ENCODE measurements around the gene RNF208.
"Not testable (repeated sequence)": the region's sequence is repeated elsewhere in the genome, so short reads cannot be mapped to it uniquely, and the experiment has no call there.

RNF208 gene

GRCh38 chr9:137243626-137244485, 21.8 kb upstream of the RNF208 start:
- TF ChIP-seq CTCF (IDR thresholded peaks at IDR 0.05; ENCODE audit: low read depth, low read length) = no peak
- Histone ChIP-seq H3K4me1 (peaks cover 16% of the 10 kb centered on the region), H3K36me3 (peaks cover 24% of the 10 kb centered on the region), H3K9me3 (no peaks in the 10 kb centered on the region), H3K4me3 (ENCODE audit: low read depth, low read length) (no peak overlapping the region), H3K27me3 (no peaks in the 10 kb centered on the region)
- DNase-seq = no peak

GRCh38 chr9:137243266-137243625, 21.2 kb upstream of the RNF208 start:
- not testable (repeated sequence) for DNase-seq; H3K9me3 ChIP-seq; H3K27me3 ChIP-seq; H3K4me3 ChIP-seq (ENCODE audit: low read depth, low read length)
- H3K4me1 ChIP-seq = peaks cover 16% of the 10 kb centered on the region
- peaks cover 24% of the 10 kb centered on the region for H3K36me3 ChIP-seq

GRCh38 chr9:137242269-137243203, 20.5 kb upstream of the RNF208 start:
- DNase-seq = no peak
- no peak for TF ChIP-seq CTCF (IDR thresholded peaks at IDR 0.05; ENCODE audit: low read depth, low read length)
- H3K4me3 ChIP-seq (ENCODE audit: low read depth, low read length) = peak overlapping the region; percentile 83
- H3K36me3 ChIP-seq = peaks cover 24% of the 10 kb centered on the region
- H3K4me1 ChIP-seq = peaks cover 16% of the 10 kb centered on the region
- no peaks in the 10 kb centered on the region for H3K9me3 ChIP-seq
- H3K27me3 ChIP-seq = no peaks in the 10 kb centered on the region

GRCh38 chr9:137241490-137242268, 19.6 kb upstream of the RNF208 start:
- H3K36me3 ChIP-seq = peaks cover 24% of the 10 kb centered on the region
- TF ChIP-seq CTCF (IDR thresholded peaks at IDR 0.05; ENCODE audit: low read depth, low read length) = no peak
- no peak for DNase-seq

GRCh38 chr9:137240841-137241489, 18.9 kb upstream of the RNF208 start, which contains the start of gene TUBB4B:
Gene TUBB4B (plus strand): TSS chr9:137241287. CDS start chr9:137241361, 74 bp downstream.
- no peak for TF ChIP-seq CTCF (IDR thresholded peaks at IDR 0.05; ENCODE audit: low read depth, low read length)
- H3K4me1 ChIP-seq = peaks cover 20% of the 10 kb centered on the region
- H3K36me3 ChIP-seq = peaks cover 24% of the 10 kb centered on the region
- DNase-seq = peak; percentile 99
- peak within 1 kb of the TSS; percentile 83 for H3K4me3 ChIP-seq (ENCODE audit: low read depth, low read length)
- H3K9me3 ChIP-seq = no peaks in the 10 kb centered on the region
- no peaks in the 10 kb centered on the region for H3K27me3 ChIP-seq

More at GRCh38 chr9:137241490-137242268, 19.6 kb upstream of the RNF208 start:
- peak overlapping the region; percentile 83 for H3K4me3 ChIP-seq (ENCODE audit: low read depth, low read length)
- H3K27me3 ChIP-seq = no peaks in the 10 kb centered on the region
- peaks cover 19% of the 10 kb centered on the region for H3K4me1 ChIP-seq
- H3K9me3 ChIP-seq = no peaks in the 10 kb centered on the region

Data from BE2C (cell line).